NK-92 (cell line): ENCODE data around the gene ANTKMT.
"Not testable (repeated sequence)": the region's sequence is repeated elsewhere in the genome, so short reads cannot be mapped to it uniquely, and the experiment has no call there.

ENCODE experiments used
- DNase-seq: peaks from one replicate; lab custom pipeline; 2025; ENCODE audit not compliant: unreplicated experiment; lab: John Stamatoyannopoulos, UW

Gene ANTKMT

DNA sequence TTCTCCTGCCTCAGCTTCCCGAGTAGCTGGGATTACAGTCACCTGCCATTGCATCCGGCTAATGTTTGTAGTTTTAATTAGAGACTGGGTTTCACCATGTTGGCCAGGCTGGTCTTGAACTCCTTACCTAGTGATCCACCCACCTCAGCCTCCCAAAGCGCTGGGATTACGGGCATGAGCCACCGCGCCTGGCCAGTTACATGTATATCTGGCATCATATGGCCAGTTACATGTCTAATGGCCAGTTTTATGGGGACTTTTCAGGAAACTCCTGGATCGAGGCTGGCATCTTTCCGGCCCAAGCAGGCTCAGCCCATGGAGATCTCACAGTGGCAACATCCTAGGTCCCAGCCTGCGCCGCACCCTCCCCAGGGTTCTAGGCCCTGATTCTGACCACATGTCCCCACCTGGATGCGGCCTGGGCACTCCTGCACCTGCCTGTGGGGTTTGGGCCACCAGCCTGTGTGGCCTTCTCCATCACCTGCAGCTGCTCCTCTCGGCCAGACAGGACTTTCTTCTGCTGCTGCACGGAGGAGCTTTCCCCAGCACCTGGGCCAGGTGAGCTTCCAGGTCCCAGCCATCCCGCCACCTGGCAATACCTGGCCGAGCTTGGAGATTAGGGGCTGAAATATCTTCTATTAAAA, 21.2 kb downstream of the ANTKMT start:
- DNase-seq = no peak

DNA sequence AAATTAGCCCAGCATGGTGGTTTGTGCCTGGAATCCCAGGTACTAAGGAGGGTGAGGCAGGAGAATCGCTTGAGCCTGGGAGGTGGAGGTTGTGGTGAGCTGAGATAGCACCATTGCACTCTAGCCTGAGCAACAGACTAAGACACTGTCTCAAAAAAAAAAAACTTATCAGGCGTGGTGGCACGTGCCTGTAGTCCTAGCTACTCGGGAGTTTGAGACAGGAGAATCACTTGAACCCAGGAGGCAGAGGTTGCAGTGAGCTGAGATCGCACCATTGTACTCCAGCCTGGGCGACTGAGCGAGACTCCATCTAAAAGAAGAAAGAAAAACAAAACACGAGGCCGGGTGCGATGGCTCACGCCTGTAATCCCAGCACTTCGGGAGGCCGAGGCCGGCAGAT, 21.9 kb downstream of the ANTKMT start:
- not testable (repeated sequence) for DNase-seq

DNA sequence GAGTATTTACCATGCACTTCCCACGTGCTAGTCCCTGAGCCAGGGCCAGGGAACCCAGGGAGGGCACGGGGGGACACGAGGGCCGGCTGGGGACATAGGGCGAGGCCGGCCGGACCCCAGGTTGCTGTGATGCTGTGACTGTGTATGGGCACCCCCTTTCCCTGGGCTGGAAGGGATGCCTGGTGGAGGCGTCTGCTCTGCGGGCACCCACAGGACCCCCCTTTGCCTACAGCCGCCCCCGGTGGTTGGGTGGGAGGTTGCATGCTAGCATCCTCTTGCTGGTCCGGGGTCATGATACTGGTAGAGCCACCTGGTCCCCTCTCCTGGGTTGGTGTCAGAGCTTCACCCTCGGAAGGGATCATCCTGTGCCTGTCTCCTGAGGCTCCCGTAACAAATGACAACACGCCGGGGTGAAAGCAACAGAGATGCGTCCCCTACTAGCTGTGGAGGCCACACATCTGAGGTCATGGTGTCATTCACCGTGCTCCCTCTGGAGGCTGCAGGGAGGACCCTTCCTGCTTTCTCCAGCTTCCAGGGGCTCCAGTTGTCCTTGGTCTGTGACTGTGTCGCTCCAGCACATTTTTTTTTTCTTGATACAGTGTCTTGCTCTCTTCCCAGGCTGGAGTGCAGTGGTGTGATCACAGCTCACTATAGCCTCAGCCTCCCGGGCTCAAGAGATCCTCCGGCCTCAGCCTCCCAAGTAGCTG, 23.0 kb downstream of the ANTKMT start:
- DNase-seq = no peak

DNA sequence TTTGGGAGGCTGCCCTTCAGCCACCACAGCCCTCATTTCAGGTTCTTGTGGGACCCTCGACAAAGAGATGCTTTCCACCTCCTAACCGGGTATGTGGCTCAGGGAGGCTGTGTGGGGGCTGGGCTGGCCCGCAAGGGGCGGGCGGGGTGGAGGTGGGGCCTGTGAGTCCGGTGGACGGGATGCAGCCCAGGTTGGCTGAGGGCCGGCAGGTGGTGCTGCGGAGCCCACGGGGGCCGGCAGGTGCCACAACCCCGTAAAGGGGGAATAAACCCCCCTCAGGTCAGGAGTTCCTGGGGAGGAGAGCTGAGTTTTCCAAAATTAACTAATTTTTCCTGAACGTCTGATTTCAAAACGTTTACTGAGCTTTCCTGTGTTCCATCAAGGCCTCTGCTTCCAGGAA, 24.8 kb downstream of the ANTKMT start:
- DNase-seq = no peak

- no peak for DNase-seq
Observed at GRCh38 chr16:746637-747036, 25.7 kb downstream of the ANTKMT start.

GRCh38 chr16:747978-748746, 27.2 kb downstream of the ANTKMT start:
- no peak for DNase-seq

DNA sequence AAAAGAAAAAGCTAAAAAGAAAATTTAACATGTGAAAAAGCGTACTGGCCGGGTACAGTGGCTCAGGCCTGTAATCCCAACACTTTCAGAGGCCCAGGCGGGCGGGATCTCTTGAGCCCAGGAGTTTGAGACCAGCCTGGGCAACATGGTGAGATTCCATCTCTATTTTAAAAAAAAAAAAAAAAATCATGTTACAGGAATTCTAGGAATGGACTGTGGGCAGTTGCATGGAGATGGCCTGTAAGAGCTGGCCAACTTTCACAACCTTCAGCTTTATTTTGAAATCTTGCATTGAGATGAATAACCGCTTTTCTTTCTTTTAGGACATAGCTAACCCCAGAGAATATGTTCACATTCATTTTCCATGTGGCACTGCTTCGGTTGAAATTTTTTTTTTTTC, 28.1 kb downstream of the ANTKMT start:
- DNase-seq = no peak

GRCh38 chr16:750485-750884, 29.5 kb downstream of the ANTKMT start:
- no peak for DNase-seq

GRCh38 chr16:751152-752006, 30.4 kb downstream of the ANTKMT start:
- no peak for DNase-seq

DNA sequence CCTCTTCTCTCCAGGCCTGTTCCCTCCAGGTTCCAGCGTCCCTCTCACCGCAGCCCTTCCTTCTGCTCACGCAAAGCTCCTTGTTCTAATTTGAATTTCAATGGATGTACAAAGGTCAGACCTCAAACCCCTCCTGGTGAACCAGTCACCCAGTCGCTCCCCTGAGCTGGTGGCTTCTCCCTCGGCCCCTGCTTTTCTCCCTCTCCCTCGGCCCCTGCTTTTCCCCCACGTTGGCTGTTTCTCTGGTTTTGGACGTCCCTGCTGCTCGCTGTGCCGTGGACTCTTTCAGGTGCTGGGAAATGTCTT, 31.0 kb downstream of the ANTKMT start:
- no peak for DNase-seq

- not testable (repeated sequence) for DNase-seq
Observed at GRCh38 chr16:754121-754607, 33.2 kb downstream of the ANTKMT start.

- DNase-seq = no peak
Observed at GRCh38 chr16:754656-755055, 33.7 kb downstream of the ANTKMT start.

DNA sequence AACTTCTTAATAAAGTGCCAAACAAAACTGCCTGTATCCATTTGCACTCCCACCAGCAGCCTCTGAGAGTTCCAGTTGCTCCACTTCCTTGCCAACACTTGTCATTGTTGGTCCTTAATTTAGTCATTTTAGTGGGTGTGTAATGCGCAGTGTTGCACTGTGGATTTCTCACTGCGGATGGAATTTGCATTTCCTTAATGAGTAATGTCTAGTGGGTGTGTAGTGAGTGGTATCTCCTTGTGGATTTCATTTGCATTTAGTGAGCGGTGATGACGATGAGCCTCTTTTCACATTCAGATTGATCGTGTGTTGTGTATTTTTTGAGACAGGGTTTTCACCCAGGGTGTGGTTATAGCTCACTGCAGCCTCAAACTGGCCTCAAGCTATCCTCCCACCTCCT, 35.5 kb downstream of the ANTKMT start:
- no peak for DNase-seq

GRCh38 chr16:759110-759910, 38.4 kb downstream of the ANTKMT start:
- DNase-seq = no peak

DNA sequence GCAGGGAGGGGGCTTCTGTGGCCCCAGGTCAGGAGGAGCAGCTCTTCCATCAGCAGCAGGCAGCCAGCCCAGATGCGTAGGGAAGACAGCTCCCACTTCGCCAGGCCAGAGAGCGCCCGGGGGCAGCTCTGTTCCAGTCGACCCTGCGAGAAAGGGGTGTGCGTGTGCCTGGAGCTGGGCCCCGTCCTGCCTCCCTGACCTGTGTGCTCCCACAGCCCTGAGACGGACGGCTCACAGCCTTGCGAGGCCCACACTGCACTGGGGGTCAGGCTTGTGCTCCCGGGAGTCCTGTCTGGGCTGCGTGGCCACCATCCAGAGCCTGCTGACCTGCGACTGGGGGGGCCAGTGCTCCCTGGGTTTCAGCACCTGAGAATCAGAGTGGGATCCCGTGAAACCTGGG, 39.1 kb downstream of the ANTKMT start:
- no peak for DNase-seq

DNA sequence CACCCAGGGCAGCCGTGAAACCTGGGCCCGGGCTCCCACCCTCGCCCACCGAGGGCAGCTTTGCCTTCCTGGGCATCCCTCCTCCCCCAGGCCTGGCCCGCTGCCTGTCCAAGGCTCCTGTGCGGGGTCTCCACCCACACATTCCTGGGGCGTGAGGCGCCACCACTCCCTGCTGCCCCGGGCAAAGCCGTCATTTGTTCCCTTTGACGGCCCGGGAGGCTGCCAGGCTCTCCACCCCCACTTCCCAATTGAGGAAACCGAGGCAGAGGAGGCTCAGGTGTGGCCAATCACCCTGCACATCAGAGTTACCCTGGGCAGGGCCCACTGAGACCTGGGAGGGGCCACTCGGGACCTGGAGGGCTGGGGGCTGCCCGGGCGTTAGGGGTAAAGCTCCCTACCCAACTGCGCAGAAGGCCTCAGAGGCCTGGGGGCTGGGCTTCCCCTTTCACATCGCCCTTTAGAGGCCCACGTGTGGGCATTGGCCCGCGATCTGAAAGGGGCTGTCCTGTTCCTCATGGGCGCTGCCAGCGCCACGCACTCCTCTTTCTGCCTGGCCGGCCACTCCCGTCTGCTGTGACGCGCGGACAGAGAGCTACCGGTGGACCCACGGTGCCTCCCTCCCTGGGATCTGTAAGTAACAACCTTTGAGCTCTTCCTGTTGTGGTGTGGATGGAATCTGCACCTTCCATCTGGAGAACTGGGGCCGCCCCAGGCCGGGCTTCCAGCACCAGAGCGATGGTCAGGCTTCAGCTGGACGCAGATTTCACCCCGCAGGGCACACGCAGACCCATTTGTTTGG, 39.8 kb downstream of the ANTKMT start, which contains the start of gene MSLN:
Gene MSLN (plus strand): TSS at position 190 of the 799 bp plus-strand sequence. CDS start 1,947 bp downstream, outside the sequence.
- DNase-seq = no peak

DNA sequence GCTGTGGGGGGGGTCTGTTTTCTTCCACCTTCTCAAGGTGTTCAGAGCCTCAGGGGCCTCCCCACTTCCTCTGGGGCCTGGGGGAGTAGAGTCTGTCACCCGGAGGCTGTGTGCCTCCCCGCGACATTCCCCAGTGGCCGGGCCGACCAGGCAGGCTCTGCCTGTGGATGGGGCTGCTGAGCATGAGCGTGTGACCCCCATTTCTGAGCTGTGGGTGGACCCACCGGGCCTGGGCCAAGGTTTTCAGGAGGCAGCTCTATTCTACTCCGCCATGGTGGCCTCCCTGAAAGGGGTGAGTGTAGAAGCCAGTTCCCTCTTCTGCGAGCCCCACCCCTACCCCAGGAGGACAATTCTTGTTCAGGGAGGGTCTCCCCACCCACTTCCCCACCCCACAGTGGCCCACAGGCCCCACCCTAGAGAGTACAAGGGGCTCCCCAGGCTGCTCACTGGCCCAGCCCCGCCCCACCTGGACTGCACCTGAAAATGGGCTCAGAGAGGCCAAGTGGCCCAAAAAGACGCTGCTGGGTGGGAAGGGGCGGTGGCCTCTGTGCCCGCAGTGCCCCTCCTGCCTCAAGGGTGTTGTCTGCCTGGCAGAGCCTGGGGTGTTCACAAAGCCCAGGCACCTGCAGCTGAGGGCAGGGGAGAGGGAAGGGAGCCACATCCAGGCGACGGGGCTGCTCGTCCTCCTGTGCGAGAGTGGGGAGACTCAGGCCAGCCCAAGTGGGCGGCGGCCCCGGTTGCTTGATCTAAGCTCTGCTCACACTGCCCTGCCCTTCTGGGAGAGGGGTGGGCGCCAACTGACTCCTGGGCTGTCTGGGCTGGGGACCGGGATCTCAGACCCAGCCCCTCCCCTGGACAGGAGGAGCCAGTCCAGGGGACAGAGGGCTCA, 40.9 kb downstream of the ANTKMT start:
- no peak for DNase-seq

GRCh38 chr16:762595-763268, 41.8 kb downstream of the ANTKMT start:
- DNase-seq = no peak
